ENCODE measurements around the gene OR5C1.

The OR5C1 gene

DNA sequence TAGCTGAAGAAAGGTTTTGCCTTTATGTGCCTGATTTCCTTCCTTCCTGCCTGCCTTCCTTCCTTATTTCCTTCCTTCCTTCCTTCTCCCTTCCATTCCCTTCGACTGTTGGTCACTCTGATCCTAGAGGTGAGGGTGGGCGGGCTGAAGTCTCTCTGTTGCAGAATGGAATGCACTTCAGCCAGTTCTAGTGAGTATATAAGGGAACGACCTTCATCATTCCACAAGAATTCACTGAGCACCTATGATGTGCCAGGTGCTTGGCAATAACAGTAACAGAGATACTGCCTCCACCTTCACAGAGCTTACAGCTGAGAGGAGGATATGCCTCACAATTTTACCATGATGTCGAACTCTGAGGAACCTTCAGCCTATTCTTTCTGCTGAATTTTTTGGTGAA is 8.7 kb upstream of the OR5C1 start:
- DNase-seq (ENCODE audit: low spot score), result no peak
- TF ChIP-seq, protein P1, sequence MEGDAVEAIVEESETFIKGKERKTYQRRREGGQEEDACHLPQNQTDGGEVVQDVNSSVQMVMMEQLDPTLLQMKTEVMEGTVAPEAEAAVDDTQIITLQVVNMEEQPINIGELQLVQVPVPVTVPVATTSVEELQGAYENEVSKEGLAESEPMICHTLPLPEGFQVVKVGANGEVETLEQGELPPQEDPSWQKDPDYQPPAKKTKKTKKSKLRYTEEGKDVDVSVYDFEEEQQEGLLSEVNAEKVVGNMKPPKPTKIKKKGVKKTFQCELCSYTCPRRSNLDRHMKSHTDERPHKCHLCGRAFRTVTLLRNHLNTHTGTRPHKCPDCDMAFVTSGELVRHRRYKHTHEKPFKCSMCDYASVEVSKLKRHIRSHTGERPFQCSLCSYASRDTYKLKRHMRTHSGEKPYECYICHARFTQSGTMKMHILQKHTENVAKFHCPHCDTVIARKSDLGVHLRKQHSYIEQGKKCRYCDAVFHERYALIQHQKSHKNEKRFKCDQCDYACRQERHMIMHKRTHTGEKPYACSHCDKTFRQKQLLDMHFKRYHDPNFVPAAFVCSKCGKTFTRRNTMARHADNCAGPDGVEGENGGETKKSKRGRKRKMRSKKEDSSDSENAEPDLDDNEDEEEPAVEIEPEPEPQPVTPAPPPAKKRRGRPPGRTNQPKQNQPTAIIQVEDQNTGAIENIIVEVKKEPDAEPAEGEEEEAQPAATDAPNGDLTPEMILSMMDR (IDR thresholded peaks at IDR 0.05; ENCODE audit: extremely low read depth, missing control alignments), result no peak

DNA sequence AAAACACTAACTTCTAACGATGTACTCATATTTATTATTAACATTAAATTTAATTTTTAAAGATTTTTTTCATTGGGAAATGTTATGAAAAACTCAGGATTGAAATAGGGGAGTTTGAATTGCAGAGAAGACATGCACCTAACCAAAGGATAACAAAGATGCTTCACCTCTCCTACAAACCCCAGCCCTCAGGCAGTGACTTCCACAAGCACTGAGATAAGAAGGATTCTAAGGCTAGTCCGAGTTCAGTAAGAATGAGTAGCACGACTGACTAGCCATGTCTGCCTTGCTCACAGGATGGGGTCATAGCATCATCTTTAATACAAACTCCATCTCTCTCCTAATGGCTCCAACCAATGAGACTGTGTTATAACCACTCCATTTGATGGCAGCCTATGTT is 7.1 kb upstream of the OR5C1 start:
- DNase-seq (ENCODE audit: low spot score), result no peak
- TF ChIP-seq, protein P1 (IDR thresholded peaks at IDR 0.05; ENCODE audit: extremely low read depth, missing control alignments), result no peak

DNA sequence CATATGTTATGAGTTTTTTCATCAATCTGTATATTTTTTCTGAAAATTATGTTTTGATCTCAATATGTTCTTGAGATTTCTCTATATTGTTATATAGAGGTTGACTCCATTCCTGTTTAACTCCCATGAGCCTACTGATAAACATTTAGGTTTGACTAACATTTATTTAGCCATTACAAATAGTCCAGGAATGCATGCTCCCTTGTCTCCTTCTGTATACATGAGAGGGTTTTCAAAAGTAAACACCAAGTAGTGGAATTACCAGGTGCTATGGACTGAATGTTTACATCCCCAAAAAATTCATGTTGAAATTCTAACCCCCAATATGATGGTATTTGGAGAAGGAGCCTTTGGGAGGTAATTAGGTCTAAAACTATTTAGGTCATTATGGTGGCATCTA is 3.5 kb upstream of the OR5C1 start:
- no peak for DNase-seq (ENCODE audit: low spot score)
- TF ChIP-seq, protein P1 (IDR thresholded peaks at IDR 0.05; ENCODE audit: extremely low read depth, missing control alignments), result no peak

DNA sequence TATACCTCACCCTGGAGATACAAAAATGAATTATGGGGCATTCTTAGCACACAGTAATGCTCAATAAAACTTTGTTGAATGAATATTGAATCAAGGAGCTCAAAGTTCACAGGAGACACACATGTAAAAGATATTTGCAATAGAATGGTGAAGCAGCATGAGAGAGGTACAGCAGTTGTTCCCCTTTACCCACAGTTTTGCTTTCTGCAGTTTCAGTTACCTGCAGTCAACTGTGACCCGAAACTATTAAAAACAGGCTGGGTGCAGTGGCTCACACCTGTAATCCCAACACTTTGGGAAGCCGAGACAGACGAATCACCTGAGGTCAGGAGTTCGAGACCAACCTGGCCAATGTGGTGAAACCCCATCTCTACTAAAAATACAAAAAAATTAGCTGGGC is 2.4 kb upstream of the OR5C1 start:
- TF ChIP-seq, protein P1 (IDR thresholded peaks at IDR 0.05; ENCODE audit: extremely low read depth, missing control alignments), result no peak
- no peak for DNase-seq (ENCODE audit: low spot score)

DNA sequence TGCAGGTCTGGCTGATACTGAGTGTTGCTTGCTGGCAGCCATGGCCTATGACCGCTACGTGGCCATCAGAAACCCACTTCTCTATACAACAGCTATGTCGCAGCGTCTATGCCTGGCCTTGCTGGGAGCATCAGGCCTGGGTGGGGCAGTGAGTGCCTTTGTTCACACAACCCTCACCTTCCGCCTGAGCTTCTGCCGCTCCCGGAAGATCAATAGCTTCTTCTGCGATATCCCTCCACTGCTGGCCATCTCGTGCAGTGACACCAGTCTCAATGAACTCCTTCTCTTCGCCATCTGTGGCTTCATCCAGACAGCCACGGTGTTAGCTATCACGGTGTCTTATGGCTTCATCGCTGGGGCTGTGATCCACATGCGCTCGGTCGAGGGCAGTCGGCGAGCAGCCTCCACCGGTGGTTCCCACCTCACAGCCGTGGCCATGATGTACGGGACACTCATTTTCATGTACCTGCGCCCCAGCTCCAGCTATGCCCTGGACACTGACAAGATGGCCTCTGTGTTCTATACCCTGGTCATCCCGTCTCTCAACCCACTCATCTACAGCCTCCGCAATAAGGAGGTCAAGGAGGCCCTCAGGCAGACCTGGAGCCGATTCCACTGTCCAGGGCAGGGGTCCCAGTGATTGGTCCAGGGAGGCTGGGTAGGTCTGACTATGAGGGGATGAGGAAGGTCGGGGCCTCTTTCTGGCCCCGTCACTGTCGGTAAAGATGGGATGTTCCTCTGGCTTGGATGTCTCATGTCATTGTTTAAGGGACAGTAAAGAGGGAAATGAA is 718 bp downstream of the OR5C1 start:
- TF ChIP-seq, protein P1 (IDR thresholded peaks at IDR 0.05; ENCODE audit: extremely low read depth, missing control alignments), result no peak
- DNase-seq (ENCODE audit: low spot score), result no peak

DNA sequence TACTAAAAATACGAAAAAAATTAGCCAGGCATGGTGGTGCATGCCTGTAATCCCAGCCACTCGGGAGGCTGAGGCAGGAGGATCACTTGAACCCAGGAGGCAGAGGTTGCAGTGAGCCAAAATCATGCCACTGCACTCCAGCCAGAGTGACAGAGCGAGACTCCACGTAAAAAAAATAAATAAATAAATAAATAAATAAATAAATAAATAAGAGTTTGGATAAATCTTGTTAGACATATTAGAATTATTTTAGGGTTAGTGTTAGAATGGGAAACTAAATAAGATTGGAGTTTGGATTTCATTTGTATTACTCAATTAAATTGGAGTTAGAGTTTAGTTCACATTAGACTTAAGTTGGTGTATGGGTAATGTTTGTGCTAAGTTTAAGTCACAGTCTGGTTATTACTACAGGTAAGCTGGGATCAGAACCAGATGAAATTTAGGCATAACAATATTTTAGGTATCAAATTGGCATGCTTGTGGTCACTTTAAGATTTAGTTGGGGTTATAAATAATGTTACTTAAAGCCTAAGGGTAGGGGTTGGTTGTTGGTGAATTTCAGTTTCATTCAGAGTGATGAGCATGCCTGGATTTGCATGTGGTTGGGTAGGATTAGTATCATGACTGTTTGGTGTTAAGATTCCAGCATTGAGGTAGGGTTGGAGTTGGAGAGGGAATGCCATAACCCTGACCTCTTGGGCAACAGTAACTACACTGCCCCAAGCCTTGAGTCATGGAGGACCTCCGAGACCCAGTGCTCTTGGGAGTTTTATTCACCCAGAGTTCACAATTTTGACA is 3.3 kb downstream of the OR5C1 start:
- TF ChIP-seq, protein P1 (IDR thresholded peaks at IDR 0.05; ENCODE audit: extremely low read depth, missing control alignments), result no peak
- DNase-seq (ENCODE audit: low spot score), result no peak

Measured in GM20000 (cell line).